Measurements from ENCODE around the gene THAP8. TPM values are rescaled to one million over a fixed set of nuclear protein-coding genes. Genes with fewer than 3 reads are reported as not detected.

The THAP8 gene
- total RNA-seq, 1 experiment from 2014 or later, result 4.0 TPM

- no peak for DNase-seq (ENCODE audit: unreplicated experiment)
- ChIA-PET POLR2A (interaction anchor here (0.7 to 0.9 kb wide), 2 partner anchors 56 to 1337 kb away, joined by 3 read pairs; partner anchors contain the start of genes POLR2I and TBCB), CTCF (interaction anchor here (0.6 to 1.5 kb wide), 11 partner anchors 8 to 1729 kb away, joined by 3 to 8 read pairs (median 3); no protein-coding TSS in a partner anchor)
- Mint-ChIP-seq H3K9me3 (ENCODE audit: unreplicated experiment) (no peaks in the 10 kb centered on the region), H3K4me1 (ENCODE audit: insufficient read depth, unreplicated experiment) (peaks cover 4% of the 10 kb centered on the region), H3K27ac (ENCODE audit: low read depth, unreplicated experiment) (no peak overlapping the region), H3K4me3 (ENCODE audit: unreplicated experiment) (no peak overlapping the region), H3K27me3 (ENCODE audit: insufficient read depth, unreplicated experiment) (no peaks in the 10 kb centered on the region), H3K36me3 (ENCODE audit: insufficient read depth, unreplicated experiment) (no peaks in the 10 kb centered on the region)
- no peak for TF ChIP-seq CTCF (IDR thresholded peaks at IDR 0.05; ENCODE audit: unreplicated experiment)
- no TSS peak for BruUV-seq (replicated peaks)
- intact Hi-C loops (cut with micrococcal nuclease), result no loop called here
These were observed 5.3 kb upstream of the THAP8 start for GRCh38 chr19:36059180-36059910.

- H3K36me3 Mint-ChIP-seq (ENCODE audit: insufficient read depth, unreplicated experiment), result no peaks in the 10 kb centered on the region
- no peak overlapping the region for H3K4me3 Mint-ChIP-seq (ENCODE audit: unreplicated experiment)
- TF ChIP-seq CTCF (IDR thresholded peaks at IDR 0.05; ENCODE audit: unreplicated experiment), result no peak
- H3K4me1 Mint-ChIP-seq (ENCODE audit: insufficient read depth, unreplicated experiment), result peaks cover 4% of the 10 kb centered on the region
- CTCF ChIA-PET, result interaction anchor here (0.5 to 1.5 kb wide), 7 partner anchors 9 to 126 kb away, joined by 3 to 8 read pairs (median 3); no protein-coding TSS in a partner anchor
- no peaks in the 10 kb centered on the region for H3K27me3 Mint-ChIP-seq (ENCODE audit: insufficient read depth, unreplicated experiment)
- no TSS peak for BruUV-seq (replicated peaks)
- no peaks in the 10 kb centered on the region for H3K9me3 Mint-ChIP-seq (ENCODE audit: unreplicated experiment)
- intact Hi-C loops (cut with micrococcal nuclease), result no loop called here
- no peak overlapping the region for H3K27ac Mint-ChIP-seq (ENCODE audit: low read depth, unreplicated experiment)
- POLR2A ChIA-PET, result interaction anchor here (0.9 kb wide), 1 partner anchor 56 kb away, joined by 3 read pairs; the partner anchor contains the start of genes POLR2I and TBCB
- no peak for DNase-seq (ENCODE audit: unreplicated experiment)
These were observed 4.5 kb upstream of the THAP8 start for GRCh38 chr19:36058481-36059179.

GRCh38 chr19:36054733-36055686, 925 bp upstream of the THAP8 start, which contains the start of gene WDR62:
TSS of gene WDR62 (plus strand) at chr19:36054897. CDS start at chr19:36054972, 75 bp downstream.
- intact Hi-C loops (cut with micrococcal nuclease), result loop anchor here (1.0 kb wide), 3 partner anchors 41 to 60 kb away; partner anchors contain the start of genes ALKBH6 and SDHAF1
- POLR2A ChIA-PET, result interaction anchor here (0.6 to 2.3 kb wide), 14 partner anchors 11 to 586 kb away, joined by 3 to 23 read pairs (median 7); partner anchors contain the start of genes ALKBH6, CAPNS1, POLR2I and SYNE4
- H3K4me3 Mint-ChIP-seq (ENCODE audit: unreplicated experiment), result peak within 1 kb of the TSS; percentile 86
- DNase-seq (ENCODE audit: unreplicated experiment), result peak; percentile 96
- H3K9me3 Mint-ChIP-seq (ENCODE audit: unreplicated experiment), result no peaks in the 10 kb centered on the region
- BruUV-seq (replicated peaks), result no TSS peak
- CTCF ChIA-PET, result interaction anchor here (0.5 to 1.5 kb wide), 9 partner anchors 11 to 124 kb away, joined by 3 to 6 read pairs (median 3); no protein-coding TSS in a partner anchor
- no peaks in the 10 kb centered on the region for H3K36me3 Mint-ChIP-seq (ENCODE audit: insufficient read depth, unreplicated experiment)
- H3K27me3 Mint-ChIP-seq (ENCODE audit: insufficient read depth, unreplicated experiment), result no peaks in the 10 kb centered on the region
- H3K27ac Mint-ChIP-seq (ENCODE audit: low read depth, unreplicated experiment), result peak within 1 kb of the TSS; percentile 73
- peaks cover 4% of the 10 kb centered on the region for H3K4me1 Mint-ChIP-seq (ENCODE audit: insufficient read depth, unreplicated experiment)
- TF ChIP-seq CTCF (IDR thresholded peaks at IDR 0.05; ENCODE audit: unreplicated experiment), result no peak

All from MCF 10A (cell line).